ENCODE data around the gene ANKMY1. TPM values are rescaled to one million over a fixed set of nuclear protein-coding genes. Genes with fewer than 3 reads are reported as not detected.

The ANKMY1 gene
- total and polyA plus RNA-seq, 2 of the 13 experiments (the other 11 are each of a cell fraction or from before 2014, with no cell fraction given), result 11.7 to 18.8 TPM

DNA sequence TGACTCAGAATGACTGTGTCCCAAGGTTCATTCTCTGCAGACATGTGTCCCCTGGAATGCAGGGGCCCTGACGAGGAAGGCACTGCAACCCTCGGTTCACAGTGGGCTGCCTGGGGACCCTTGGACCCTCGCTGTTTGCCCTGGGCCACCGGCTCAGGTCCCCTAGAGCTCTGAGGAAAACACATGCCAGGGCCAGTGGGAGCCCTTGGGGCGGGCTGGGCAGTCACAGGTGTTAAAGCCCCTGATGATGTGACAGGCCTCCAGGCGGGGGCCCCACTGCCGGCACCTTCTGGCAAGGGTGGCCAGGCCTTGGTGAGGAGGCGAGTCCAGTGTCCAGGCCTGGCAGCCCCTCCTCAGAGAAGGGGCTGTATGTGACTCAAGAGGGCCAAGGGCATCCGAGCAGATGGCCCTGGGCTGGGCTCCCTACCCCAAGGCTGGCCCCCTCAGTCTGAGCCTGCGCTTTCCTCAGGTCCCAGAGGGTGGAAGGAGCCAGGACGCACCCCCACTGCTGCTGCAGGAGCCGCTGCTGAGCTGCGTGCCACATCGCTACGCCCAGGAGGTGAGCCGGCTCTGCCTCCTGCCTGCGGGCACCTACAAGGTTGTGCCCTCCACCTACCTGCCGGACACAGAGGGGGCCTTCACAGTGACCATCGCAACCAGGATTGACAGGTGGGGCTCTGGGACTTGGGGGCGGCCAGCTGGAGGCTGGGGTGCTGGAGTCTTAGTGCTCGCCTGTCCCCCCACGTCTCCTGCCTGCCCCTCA, 39.8 kb upstream of the ANKMY1 start (continued):
- TF ChIP-seq TIGD3 (CRISPR knock-in tag; IDR thresholded peaks at IDR 0.05; ENCODE audit: borderline replicate concordance) (no peak), DNMT1 (CRISPR knock-in tag; IDR thresholded peaks at IDR 0.05) (peak; percentile 56; the same call in 1 of the 2 replicates), NR1H2 (CRISPR knock-in tag; IDR thresholded peaks at IDR 0.05; ENCODE audit: borderline replicate concordance, low read depth) (peak; percentile 31; the same call in 1 of the 2 replicates), ZUFSP (CRISPR knock-in tag; IDR thresholded peaks at IDR 0.05; ENCODE audit: borderline replicate concordance) (no peak), EEA1 (CRISPR knock-in tag; IDR thresholded peaks at IDR 0.05; ENCODE audit: borderline replicate concordance) (no peak), ZNF609 (CRISPR knock-in tag; IDR thresholded peaks at IDR 0.05; ENCODE audit: borderline replicate concordance) (0 out of 2 replicates have a peak, but pooled peaks have one; percentile 22), ZNF570 (CRISPR knock-in tag; IDR thresholded peaks at IDR 0.05; ENCODE audit: borderline replicate concordance) (no peak), ZNF143 (CRISPR knock-in tag; IDR thresholded peaks at IDR 0.05) (no peak), PRPF4 (IDR thresholded peaks at IDR 0.05; ENCODE audit: low read depth, low read length, poor library complexity, severe bottlenecking) (no peak), PHF5A (CRISPR knock-in tag; IDR thresholded peaks at IDR 0.05; ENCODE audit: low read depth, unreplicated experiment) (peak; percentile 57), ZNF501 (CRISPR knock-in tag; IDR thresholded peaks at IDR 0.05) (peak; percentile 46; the same call in 1 of the 2 replicates), BRD4 (CRISPR knock-in tag; IDR thresholded peaks at IDR 0.05) (peak; percentile 29; the same call in 1 of the 2 replicates), ZSCAN29 (CRISPR knock-in tag; conservative IDR thresholded peaks at IDR 0.05) (no peak), REPIN1 (CRISPR knock-in tag; IDR thresholded peaks at IDR 0.05; ENCODE audit: borderline replicate concordance, low read depth) (peak; percentile 76; the same call in 1 of the 2 replicates), ZNF460 (CRISPR knock-in tag; IDR thresholded peaks at IDR 0.05; ENCODE audit: borderline replicate concordance) (0 out of 2 replicates have a peak, but pooled peaks have one; percentile 38), SRSF4 (IDR thresholded peaks at IDR 0.05; ENCODE audit: low read depth, low read length, poor library complexity, severe bottlenecking) (no peak), TBP (CRISPR knock-in tag; IDR thresholded peaks at IDR 0.05) (no peak)
- TF ChIP-seq, protein P1, sequence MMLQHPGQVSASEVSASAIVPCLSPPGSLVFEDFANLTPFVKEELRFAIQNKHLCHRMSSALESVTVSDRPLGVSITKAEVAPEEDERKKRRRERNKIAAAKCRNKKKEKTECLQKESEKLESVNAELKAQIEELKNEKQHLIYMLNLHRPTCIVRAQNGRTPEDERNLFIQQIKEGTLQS (CRISPR knock-in tag; IDR thresholded peaks at IDR 0.05), result no peak

Measured in HepG2 (cell line).